Sigmoid colon (tissue), 3 donors: ENCODE measurements around the gene TUBB1.
A peak's percentile ranks its signal among the peaks of the same experiment; 100 is the strongest.

Experiments
- POLR2A ChIP-seq, 2 donors: fragments of 450-650 bp; IDR thresholded peaks; one replicate each; pipeline ENCODE4 v1.6.1; 2016; ENCODE audit warnings: antibody characterized with exemption in 2 of 2, mild to moderate bottlenecking in 2 of 2, moderate library complexity in 2 of 2
- TF ChIP-seq, protein P1 (sequence below), 4 experiments: fragments of 450-650 bp in 3 of 4; fragments of 200-600 bp in 1 of 4; IDR thresholded peaks; one replicate each; pipeline ENCODE4 v1.5.1; 2016 to 2019; ENCODE audit warnings: antibody characterized with exemption in 4 of 4, mild to moderate bottlenecking in 3 of 4, moderate library complexity in 2 of 4

GRCh38 chr20:58980711-58981627 lies 38.3 kb upstream of the TUBB1 start, which contains the start of gene NELFCD:
- TF ChIP-seq, protein P1, sequence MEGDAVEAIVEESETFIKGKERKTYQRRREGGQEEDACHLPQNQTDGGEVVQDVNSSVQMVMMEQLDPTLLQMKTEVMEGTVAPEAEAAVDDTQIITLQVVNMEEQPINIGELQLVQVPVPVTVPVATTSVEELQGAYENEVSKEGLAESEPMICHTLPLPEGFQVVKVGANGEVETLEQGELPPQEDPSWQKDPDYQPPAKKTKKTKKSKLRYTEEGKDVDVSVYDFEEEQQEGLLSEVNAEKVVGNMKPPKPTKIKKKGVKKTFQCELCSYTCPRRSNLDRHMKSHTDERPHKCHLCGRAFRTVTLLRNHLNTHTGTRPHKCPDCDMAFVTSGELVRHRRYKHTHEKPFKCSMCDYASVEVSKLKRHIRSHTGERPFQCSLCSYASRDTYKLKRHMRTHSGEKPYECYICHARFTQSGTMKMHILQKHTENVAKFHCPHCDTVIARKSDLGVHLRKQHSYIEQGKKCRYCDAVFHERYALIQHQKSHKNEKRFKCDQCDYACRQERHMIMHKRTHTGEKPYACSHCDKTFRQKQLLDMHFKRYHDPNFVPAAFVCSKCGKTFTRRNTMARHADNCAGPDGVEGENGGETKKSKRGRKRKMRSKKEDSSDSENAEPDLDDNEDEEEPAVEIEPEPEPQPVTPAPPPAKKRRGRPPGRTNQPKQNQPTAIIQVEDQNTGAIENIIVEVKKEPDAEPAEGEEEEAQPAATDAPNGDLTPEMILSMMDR (IDR thresholded peaks at IDR 0.05): no peak
- TF ChIP-seq POLR2A (IDR thresholded peaks at IDR 0.05): peak in 1 of 2 donors; percentile 13
